H1 (cell line): ENCODE results near the gene LOC128125822.

Source experiments
- BACH1 ChIP-seq: IDR thresholded peaks from 2 replicates; pipeline ENCODE4 v1.6.1; 2012; ENCODE audit warnings: low read length, improper control_type of control experiment
- CHD1 ChIP-seq: IDR thresholded peaks from 2 replicates; pipeline ENCODE4 v1.6.1; 2012; ENCODE audit warnings: low read depth, low read length, improper control_type of control experiment
- TF ChIP-seq, protein P1 (sequence below): IDR thresholded peaks from 2 replicates; pipeline ENCODE4 v1.6.1; 2012; ENCODE audit warnings: inconsistent platforms
- TF ChIP-seq, protein P2 (sequence below): fragments of 300-600 bp; sonication (generic); IDR thresholded peaks from 2 replicates; pipeline ENCODE4 v1.7.1; 2012; ENCODE audit warnings: low read length, moderate library complexity, mild to moderate bottlenecking, inconsistent platforms; ENCODE audit not compliant: insufficient replicate concordance
- TF ChIP-seq, protein P3 (sequence below), 3 experiments: IDR thresholded peaks; 1 replicate in 2 of 3; 2 replicates in 1 of 3; pipeline versions ENCODE4 v1.5.1 to v1.6.1; 2011; ENCODE audit warnings: low read length in 3 of 3, mild to moderate bottlenecking in 3 of 3, inconsistent platforms in 2 of 3, low read depth in 1 of 3, moderate library complexity in 1 of 3; ENCODE audit not compliant: insufficient read depth in 1 of 3; ENCODE audit errors: control extremely low read depth in 1 of 3

The LOC128125822 gene

DNA sequence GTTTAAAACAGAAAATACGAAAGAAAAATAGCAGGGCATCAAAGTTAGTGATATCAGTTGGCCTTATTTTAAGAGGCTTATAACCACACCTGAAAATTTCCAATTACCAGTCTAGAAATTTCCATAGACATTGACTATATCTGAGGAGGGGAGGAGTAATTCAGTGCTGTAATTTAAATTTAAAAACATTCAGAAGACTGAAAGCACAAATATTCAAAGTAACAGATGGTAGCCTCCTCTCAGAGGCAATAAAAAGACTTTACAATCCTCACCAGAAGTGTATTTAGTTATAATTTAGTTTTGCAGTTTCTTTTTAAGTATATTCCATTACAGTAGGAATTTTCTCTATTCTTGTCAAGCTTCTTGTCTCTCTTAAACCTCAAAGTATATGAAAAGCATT is 18.4 kb upstream of the LOC128125822 start (continued):
- TF ChIP-seq, protein P1, sequence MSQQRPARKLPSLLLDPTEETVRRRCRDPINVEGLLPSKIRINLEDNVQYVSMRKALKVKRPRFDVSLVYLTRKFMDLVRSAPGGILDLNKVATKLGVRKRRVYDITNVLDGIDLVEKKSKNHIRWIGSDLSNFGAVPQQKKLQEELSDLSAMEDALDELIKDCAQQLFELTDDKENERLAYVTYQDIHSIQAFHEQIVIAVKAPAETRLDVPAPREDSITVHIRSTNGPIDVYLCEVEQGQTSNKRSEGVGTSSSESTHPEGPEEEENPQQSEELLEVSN, result no peak
- TF ChIP-seq, protein P2, sequence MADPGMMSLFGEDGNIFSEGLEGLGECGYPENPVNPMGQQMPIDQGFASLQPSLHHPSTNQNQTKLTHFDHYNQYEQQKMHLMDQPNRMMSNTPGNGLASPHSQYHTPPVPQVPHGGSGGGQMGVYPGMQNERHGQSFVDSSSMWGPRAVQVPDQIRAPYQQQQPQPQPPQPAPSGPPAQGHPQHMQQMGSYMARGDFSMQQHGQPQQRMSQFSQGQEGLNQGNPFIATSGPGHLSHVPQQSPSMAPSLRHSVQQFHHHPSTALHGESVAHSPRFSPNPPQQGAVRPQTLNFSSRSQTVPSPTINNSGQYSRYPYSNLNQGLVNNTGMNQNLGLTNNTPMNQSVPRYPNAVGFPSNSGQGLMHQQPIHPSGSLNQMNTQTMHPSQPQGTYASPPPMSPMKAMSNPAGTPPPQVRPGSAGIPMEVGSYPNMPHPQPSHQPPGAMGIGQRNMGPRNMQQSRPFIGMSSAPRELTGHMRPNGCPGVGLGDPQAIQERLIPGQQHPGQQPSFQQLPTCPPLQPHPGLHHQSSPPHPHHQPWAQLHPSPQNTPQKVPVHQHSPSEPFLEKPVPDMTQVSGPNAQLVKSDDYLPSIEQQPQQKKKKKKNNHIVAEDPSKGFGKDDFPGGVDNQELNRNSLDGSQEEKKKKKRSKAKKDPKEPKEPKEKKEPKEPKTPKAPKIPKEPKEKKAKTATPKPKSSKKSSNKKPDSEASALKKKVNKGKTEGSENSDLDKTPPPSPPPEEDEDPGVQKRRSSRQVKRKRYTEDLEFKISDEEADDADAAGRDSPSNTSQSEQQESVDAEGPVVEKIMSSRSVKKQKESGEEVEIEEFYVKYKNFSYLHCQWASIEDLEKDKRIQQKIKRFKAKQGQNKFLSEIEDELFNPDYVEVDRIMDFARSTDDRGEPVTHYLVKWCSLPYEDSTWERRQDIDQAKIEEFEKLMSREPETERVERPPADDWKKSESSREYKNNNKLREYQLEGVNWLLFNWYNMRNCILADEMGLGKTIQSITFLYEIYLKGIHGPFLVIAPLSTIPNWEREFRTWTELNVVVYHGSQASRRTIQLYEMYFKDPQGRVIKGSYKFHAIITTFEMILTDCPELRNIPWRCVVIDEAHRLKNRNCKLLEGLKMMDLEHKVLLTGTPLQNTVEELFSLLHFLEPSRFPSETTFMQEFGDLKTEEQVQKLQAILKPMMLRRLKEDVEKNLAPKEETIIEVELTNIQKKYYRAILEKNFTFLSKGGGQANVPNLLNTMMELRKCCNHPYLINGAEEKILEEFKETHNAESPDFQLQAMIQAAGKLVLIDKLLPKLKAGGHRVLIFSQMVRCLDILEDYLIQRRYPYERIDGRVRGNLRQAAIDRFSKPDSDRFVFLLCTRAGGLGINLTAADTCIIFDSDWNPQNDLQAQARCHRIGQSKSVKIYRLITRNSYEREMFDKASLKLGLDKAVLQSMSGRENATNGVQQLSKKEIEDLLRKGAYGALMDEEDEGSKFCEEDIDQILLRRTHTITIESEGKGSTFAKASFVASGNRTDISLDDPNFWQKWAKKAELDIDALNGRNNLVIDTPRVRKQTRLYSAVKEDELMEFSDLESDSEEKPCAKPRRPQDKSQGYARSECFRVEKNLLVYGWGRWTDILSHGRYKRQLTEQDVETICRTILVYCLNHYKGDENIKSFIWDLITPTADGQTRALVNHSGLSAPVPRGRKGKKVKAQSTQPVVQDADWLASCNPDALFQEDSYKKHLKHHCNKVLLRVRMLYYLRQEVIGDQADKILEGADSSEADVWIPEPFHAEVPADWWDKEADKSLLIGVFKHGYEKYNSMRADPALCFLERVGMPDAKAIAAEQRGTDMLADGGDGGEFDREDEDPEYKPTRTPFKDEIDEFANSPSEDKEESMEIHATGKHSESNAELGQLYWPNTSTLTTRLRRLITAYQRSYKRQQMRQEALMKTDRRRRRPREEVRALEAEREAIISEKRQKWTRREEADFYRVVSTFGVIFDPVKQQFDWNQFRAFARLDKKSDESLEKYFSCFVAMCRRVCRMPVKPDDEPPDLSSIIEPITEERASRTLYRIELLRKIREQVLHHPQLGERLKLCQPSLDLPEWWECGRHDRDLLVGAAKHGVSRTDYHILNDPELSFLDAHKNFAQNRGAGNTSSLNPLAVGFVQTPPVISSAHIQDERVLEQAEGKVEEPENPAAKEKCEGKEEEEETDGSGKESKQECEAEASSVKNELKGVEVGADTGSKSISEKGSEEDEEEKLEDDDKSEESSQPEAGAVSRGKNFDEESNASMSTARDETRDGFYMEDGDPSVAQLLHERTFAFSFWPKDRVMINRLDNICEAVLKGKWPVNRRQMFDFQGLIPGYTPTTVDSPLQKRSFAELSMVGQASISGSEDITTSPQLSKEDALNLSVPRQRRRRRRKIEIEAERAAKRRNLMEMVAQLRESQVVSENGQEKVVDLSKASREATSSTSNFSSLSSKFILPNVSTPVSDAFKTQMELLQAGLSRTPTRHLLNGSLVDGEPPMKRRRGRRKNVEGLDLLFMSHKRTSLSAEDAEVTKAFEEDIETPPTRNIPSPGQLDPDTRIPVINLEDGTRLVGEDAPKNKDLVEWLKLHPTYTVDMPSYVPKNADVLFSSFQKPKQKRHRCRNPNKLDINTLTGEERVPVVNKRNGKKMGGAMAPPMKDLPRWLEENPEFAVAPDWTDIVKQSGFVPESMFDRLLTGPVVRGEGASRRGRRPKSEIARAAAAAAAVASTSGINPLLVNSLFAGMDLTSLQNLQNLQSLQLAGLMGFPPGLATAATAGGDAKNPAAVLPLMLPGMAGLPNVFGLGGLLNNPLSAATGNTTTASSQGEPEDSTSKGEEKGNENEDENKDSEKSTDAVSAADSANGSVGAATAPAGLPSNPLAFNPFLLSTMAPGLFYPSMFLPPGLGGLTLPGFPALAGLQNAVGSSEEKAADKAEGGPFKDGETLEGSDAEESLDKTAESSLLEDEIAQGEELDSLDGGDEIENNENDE, result no peak
- TF ChIP-seq CHD1 (no peak), BACH1 (no peak)
- TF ChIP-seq, protein P3, sequence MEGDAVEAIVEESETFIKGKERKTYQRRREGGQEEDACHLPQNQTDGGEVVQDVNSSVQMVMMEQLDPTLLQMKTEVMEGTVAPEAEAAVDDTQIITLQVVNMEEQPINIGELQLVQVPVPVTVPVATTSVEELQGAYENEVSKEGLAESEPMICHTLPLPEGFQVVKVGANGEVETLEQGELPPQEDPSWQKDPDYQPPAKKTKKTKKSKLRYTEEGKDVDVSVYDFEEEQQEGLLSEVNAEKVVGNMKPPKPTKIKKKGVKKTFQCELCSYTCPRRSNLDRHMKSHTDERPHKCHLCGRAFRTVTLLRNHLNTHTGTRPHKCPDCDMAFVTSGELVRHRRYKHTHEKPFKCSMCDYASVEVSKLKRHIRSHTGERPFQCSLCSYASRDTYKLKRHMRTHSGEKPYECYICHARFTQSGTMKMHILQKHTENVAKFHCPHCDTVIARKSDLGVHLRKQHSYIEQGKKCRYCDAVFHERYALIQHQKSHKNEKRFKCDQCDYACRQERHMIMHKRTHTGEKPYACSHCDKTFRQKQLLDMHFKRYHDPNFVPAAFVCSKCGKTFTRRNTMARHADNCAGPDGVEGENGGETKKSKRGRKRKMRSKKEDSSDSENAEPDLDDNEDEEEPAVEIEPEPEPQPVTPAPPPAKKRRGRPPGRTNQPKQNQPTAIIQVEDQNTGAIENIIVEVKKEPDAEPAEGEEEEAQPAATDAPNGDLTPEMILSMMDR (IDR thresholded peaks at IDR 0.05; ENCODE audit: control extremely low read depth in 1 of 3, insufficient read depth in 1 of 3, low read depth in 1 of 3, low read length in 3 of 3), result no peak
